ENCODE measurements around the gene USP48. TPM values are rescaled to one million over a fixed set of nuclear protein-coding genes. Genes with fewer than 3 reads are reported as not detected.

The USP48 gene
- total and polyA plus RNA-seq, 2 of the 8 experiments (the other 6 are each of a cell fraction or from before 2014, with no cell fraction given) = 12.8 to 83.5 TPM

DNA sequence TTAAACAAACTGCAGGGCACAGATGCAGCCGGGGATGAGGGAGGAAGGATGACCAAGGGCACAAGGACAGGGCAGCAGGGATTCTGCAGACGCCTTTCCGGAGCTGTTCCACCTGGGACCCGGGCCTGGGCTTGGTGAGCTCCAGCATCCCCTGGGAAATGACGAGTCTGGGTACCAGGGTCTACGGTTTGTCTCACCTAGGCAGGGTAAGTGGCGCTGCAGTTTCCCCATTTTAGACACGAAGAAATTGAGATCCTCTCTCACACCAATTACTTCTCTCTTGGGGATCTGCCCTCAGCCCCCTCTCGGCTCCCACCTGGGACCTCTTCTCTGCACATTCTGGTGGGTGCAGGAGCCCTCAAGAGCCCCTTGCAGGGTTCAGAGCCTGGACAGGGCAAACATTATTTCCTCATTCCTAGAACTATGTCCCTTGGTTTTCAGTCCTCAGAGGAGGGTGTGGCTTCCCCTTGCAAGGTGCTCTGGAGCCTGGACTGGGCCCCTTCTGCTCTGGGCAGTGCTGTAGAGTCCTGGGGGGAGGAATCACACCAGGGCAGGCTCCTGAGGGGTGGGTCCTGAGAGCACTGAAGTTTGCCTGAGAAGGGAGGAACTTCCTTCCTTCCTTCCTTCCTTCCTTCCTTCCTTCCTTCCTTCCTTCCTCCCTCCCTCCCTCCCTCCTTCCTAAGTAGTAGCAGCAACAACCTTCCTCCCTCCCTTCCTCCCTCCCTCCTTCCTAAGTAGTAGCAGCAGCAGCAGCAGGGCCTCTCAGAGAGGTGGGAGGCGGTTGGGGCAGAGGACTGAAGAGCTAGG lies 129.8 kb downstream of the USP48 start:
- H3K14ac ChIP-seq (ENCODE audit: insufficient read length) = no peak overlapping the region
- FAIRE-seq = no peak
- no peak overlapping the region for H3K23ac ChIP-seq (ENCODE audit: insufficient read length)
- H3K9me3 ChIP-seq (ENCODE audit: insufficient read depth in 2 of 2, low read depth in 1 of 2, low read length in 1 of 2) = no peaks in the 10 kb centered on the region
- H2AK5ac ChIP-seq (ENCODE audit: low read depth, low read length) = no peak overlapping the region
- ChIA-PET POLR2A (ENCODE audit: partially characterized antibody) (no interaction called here), CTCF (ENCODE audit: partially characterized antibody) (interaction anchor here (0.9 kb wide), 2 partner anchors 11 to 59 kb away, joined by 3 read pairs; no protein-coding TSS in a partner anchor)
- H2AFZ ChIP-seq (ENCODE audit: low read length) = no peak overlapping the region
- no peak overlapping the region; the same call in 1 of the 2 replicates for H3K18ac ChIP-seq (ENCODE audit: extremely low read depth, low read length)
- no peak for DNase-seq (ENCODE audit: low read depth in 1 of 2, low spot score in 2 of 2)
- peaks cover 0 to 2% of the 10 kb centered on the region in 2 experiments for H4K20me1 ChIP-seq (replicated peaks in 1 of 2; ENCODE audit: control insufficient read depth in 1 of 2, insufficient read depth in 2 of 2, low read length in 2 of 2)
- H2BK12ac ChIP-seq (ENCODE audit: low read depth, low read length) = no peak overlapping the region
- no peak overlapping the region for H3K4ac ChIP-seq (replicated peaks; ENCODE audit: insufficient read length, low read depth, low read length)
- no peak overlapping the region for H2BK15ac ChIP-seq (ENCODE audit: low read length)
- peaks cover 0 to 19% (median 9%) of the 10 kb centered on the region in 4 experiments; a peak in 6 of 7 replicates for H3K4me1 ChIP-seq (replicated peaks in 1 of 4; ENCODE audit: control insufficient read depth in 3 of 4, insufficient read depth in 4 of 4, low read length in 3 of 4)
- H3K56ac ChIP-seq (replicated peaks; ENCODE audit: insufficient read length, low read depth, low read length) = no peak overlapping the region
- H2BK20ac ChIP-seq (ENCODE audit: low read length) = no peak overlapping the region
- no peak overlapping the region for H3K9ac ChIP-seq (replicated peaks in 1 of 4; ENCODE audit: extremely low read depth in 1 of 4, low read depth in 3 of 4, low read length in 3 of 4)
- H3K79me2 ChIP-seq (ENCODE audit: control insufficient read depth in 1 of 2, insufficient read depth in 2 of 2, low read length in 2 of 2) = no peaks in the 10 kb centered on the region
- peaks cover 0 to 16% (median 8%) of the 10 kb centered on the region in 4 experiments; a peak in 3 of 7 replicates for H3K27me3 ChIP-seq (replicated peaks in 1 of 4; ENCODE audit: control insufficient read depth in 3 of 4, extremely low read depth in 1 of 4, insufficient read depth in 3 of 4, low read length in 3 of 4)
- H3K4me3 ChIP-seq (ENCODE audit: extremely low read depth in 1 of 4, insufficient read depth in 2 of 4, low read depth in 3 of 4, low read length in 4 of 4) = no peak overlapping the region
- H3K36me3 ChIP-seq (ENCODE audit: control insufficient read depth in 2 of 4, insufficient read depth in 4 of 4, low read length in 3 of 4) = no peaks in the 10 kb centered on the region
- H2BK120ac ChIP-seq (replicated peaks; ENCODE audit: low read depth, low read length) = no peak overlapping the region
- WGBS, 2 experiments (ENCODE audit: extremely low coverage in 1 of 2, insufficient coverage in 1 of 2, insufficient read length in 1 of 2, insufficient replicate concordance in 2 of 2, low coverage in 1 of 2, low lambda C conversion rate in 2 of 2, missing lambda C conversion rate in 1 of 2) = 72% methylated on average over 10 of the region's 10 CpGs; no CpG with 5 or more reads in 1 of the 2 experiments
- H3K4me2 ChIP-seq (ENCODE audit: insufficient read depth in 1 of 2, low read depth in 2 of 2, low read length in 2 of 2) = peak overlapping the region; percentile 67 to 89; a peak in 2 of 4 replicates
- H3K23me2 ChIP-seq (ENCODE audit: low read depth, low read length) = peaks cover 7% of the 10 kb centered on the region; the same call in 1 of the 2 replicates
- H3K27ac ChIP-seq (ENCODE audit: low read depth, low read length) = no peak overlapping the region
- H4K91ac ChIP-seq (replicated peaks; ENCODE audit: insufficient read length, low read length) = no peak overlapping the region
- H2BK5ac ChIP-seq (ENCODE audit: low read depth, low read length) = no peak overlapping the region
- H4K8ac ChIP-seq (ENCODE audit: extremely low read depth, insufficient read depth, low read length) = 0 out of 2 replicates have a peak overlapping the region, but pooled peaks have one; percentile 65
- H4K5ac ChIP-seq (ENCODE audit: insufficient read length, low read depth, low read length) = no peak overlapping the region
- H3K79me1 ChIP-seq (ENCODE audit: low read depth, low read length) = no peaks in the 10 kb centered on the region; the same call in 1 of the 2 replicates
- TF ChIP-seq KDM5A (IDR thresholded peaks at IDR 0.05; ENCODE audit: low read length) (no peak), KDM4A (IDR thresholded peaks at IDR 0.05; ENCODE audit: low read depth, low read length, severe bottlenecking) (no peak), CREB1 (IDR thresholded peaks at IDR 0.05) (no peak), SP4 (IDR thresholded peaks at IDR 0.05; ENCODE audit: low read length) (no peak), POLR2AphosphoS5 (IDR thresholded peaks at IDR 0.05; ENCODE audit: low read depth, low read length) (no peak), CBX8 (IDR thresholded peaks at IDR 0.05; ENCODE audit: borderline replicate concordance, low read depth, low read length) (no peak), CHD2 (IDR thresholded peaks at IDR 0.05; ENCODE audit: low read length) (no peak), CBX5 (IDR thresholded peaks at IDR 0.05; ENCODE audit: low read depth, low read length) (no peak)
- TF ChIP-seq, protein P1, sequence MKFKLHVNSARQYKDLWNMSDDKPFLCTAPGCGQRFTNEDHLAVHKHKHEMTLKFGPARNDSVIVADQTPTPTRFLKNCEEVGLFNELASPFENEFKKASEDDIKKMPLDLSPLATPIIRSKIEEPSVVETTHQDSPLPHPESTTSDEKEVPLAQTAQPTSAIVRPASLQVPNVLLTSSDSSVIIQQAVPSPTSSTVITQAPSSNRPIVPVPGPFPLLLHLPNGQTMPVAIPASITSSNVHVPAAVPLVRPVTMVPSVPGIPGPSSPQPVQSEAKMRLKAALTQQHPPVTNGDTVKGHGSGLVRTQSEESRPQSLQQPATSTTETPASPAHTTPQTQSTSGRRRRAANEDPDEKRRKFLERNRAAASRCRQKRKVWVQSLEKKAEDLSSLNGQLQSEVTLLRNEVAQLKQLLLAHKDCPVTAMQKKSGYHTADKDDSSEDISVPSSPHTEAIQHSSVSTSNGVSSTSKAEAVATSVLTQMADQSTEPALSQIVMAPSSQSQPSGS (IDR thresholded peaks at IDR 0.05; ENCODE audit: low read length) = no peak
- TF ChIP-seq, protein P2, sequence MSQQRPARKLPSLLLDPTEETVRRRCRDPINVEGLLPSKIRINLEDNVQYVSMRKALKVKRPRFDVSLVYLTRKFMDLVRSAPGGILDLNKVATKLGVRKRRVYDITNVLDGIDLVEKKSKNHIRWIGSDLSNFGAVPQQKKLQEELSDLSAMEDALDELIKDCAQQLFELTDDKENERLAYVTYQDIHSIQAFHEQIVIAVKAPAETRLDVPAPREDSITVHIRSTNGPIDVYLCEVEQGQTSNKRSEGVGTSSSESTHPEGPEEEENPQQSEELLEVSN (IDR thresholded peaks at IDR 0.05) = no peak
